SJCRH30 (cell line): ENCODE measurements around the gene BBS4. TPM values are rescaled to one million over a fixed set of nuclear protein-coding genes. Genes with fewer than 3 reads are reported as not detected.

ENCODE experiments used
- DNase-seq, 2 experiments: peaks; one replicate each; pipeline ENCODE4 v3.0.0-alpha.2; 2015 to 2020
- H3K27ac ChIP-seq: fragments of 250-450 bp; sonication (Bioruptor Pico); 2 replicates; pipeline ENCODE4 v1.5.1; 2020; ENCODE audit warnings: mild to moderate bottlenecking, moderate library complexity
- H3K27me3 ChIP-seq: fragments of 250-450 bp; sonication (Bioruptor Pico); 2 replicates; pipeline ENCODE4 v1.5.1; 2020; ENCODE audit warnings: mild to moderate bottlenecking, moderate library complexity
- H3K36me3 ChIP-seq: fragments of 250-450 bp; sonication (Bioruptor Pico); 2 replicates; pipeline ENCODE4 v1.5.1; 2020; ENCODE audit warnings: mild to moderate bottlenecking, moderate library complexity
- H3K4me1 ChIP-seq: fragments of 250-450 bp; sonication (Bioruptor Pico); 2 replicates; pipeline ENCODE4 v1.5.1; 2020; ENCODE audit warnings: mild to moderate bottlenecking, moderate library complexity
- H3K4me3 ChIP-seq: fragments of 250-450 bp; sonication (Bioruptor Pico); 2 replicates; pipeline ENCODE4 v1.5.1; 2020; ENCODE audit warnings: mild to moderate bottlenecking, moderate library complexity
- H3K9me3 ChIP-seq: fragments of 250-450 bp; sonication (Bioruptor Pico); replicated peaks from 2 replicates; pipeline ENCODE4 v1.5.1; 2020; ENCODE audit warnings: mild to moderate bottlenecking, moderate library complexity
- total RNA-seq: library from RNA; depleted of rRNA; stranded (reverse); fragments of >200 nt; shearing (Covaris generic); gene quantifications from 2 replicates; pipeline ENCODE4 v1.2.3, GENCODE V29; 2014; rRNA removed

The BBS4 gene
- total RNA-seq, 1 experiment from 2014 or later, result 19.6 TPM

DNA sequence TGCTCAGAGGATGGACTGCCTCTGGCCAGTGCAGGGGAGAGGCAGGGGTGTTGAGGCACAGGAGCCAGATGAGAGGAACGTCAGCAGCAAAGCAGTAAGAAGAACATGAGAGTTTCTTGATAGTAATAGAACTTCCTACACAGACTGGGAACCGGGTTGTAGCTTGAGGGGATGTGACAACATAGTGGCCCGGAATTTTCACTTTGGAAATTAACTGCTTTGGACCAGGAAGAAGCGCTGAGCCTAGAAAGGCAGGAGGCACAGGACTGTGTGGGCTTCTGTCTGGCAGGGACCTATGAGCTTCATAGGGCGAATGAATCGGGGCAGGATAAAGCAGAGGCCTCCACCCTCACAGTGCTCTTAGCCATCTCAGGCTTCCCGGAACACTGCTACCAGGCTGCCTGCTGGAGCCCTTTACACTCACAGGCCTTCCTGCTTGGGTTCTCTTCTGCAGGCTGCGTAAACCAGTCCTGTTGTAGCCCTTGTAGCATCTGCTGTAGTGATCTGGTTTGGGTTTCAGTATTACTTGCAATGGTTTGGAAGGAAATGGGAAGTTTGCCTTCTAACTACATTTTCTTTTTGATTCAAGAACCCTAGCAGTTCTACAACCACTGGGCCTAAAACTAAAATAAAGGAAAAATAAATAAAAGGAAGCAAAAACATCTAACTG, 100.8 kb downstream of the BBS4 start:
- no peaks in the 10 kb centered on the region for H3K27me3 ChIP-seq
- H3K27ac ChIP-seq, result no peak overlapping the region
- H3K4me3 ChIP-seq, result no peak overlapping the region
- no peak for DNase-seq
- H3K4me1 ChIP-seq, result no peaks in the 10 kb centered on the region
- H3K9me3 ChIP-seq, result no peaks in the 10 kb centered on the region
- H3K36me3 ChIP-seq, result no peaks in the 10 kb centered on the region

GRCh38 chr15:72787526-72787925, 101.5 kb downstream of the BBS4 start:
- no peak overlapping the region for H3K27ac ChIP-seq
- H3K9me3 ChIP-seq, result no peaks in the 10 kb centered on the region
- no peaks in the 10 kb centered on the region for H3K27me3 ChIP-seq
- no peaks in the 10 kb centered on the region for H3K4me1 ChIP-seq
- H3K36me3 ChIP-seq, result no peaks in the 10 kb centered on the region
- no peak overlapping the region for H3K4me3 ChIP-seq
- DNase-seq, result no peak

Other genes with a start within 250 kb of the BBS4 start
- gene ARIH1, start 211.9 kb upstream of the BBS4 start, total RNA-seq, result 58.6 and 64.8 TPM in 2 replicates
- not detected in 2 replicates for gene GOLGA6B, start 31.5 kb upstream of the BBS4 start, total RNA-seq
- not detected in 2 replicates for gene HIGD2B, start within 50 bp of the BBS4 start, total RNA-seq
- gene ADPGK, start 97.6 kb downstream of the BBS4 start, total RNA-seq, result 57.0 and 58.2 TPM in 2 replicates